C4-2B (cell line): ENCODE measurements around the gene CHRM2.

Experiments
- H3K27ac ChIP-seq: fragments of 450-650 bp; 2 replicates; pipeline ENCODE4 v1.5.1; 2017
- ZFX ChIP-seq: fragments of 450-650 bp; IDR thresholded peaks from 2 replicates; pipeline ENCODE4 v1.6.1; 2017
- TF ChIP-seq, protein P1 (sequence below): fragments of 450-650 bp; conservative IDR thresholded peaks from 2 replicates; pipeline ENCODE4 v1.5.1; 2017; ENCODE audit warnings: mild to moderate bottlenecking

Gene CHRM2

DNA sequence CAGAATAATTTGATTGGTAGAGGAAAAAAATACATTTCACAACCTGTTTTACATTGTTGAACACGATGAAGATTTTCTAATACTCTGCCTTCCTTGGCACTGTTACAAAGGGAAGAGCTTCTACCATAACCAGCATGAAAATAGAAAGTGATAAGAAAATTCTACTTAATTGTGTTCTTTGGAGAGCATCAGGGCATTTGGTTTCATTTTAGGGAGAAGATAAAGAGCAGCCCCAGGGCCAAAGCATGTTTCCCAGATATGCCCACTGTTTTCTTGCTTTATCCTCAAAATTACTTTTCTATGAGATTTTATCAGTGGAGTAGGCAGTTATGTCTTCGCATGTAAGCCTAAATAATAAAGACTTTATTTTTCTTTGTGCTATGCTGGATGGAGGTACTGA, 9.5 kb downstream of the CHRM2 start:
- H3K27ac ChIP-seq, result no peak overlapping the region
- TF ChIP-seq, protein P1, sequence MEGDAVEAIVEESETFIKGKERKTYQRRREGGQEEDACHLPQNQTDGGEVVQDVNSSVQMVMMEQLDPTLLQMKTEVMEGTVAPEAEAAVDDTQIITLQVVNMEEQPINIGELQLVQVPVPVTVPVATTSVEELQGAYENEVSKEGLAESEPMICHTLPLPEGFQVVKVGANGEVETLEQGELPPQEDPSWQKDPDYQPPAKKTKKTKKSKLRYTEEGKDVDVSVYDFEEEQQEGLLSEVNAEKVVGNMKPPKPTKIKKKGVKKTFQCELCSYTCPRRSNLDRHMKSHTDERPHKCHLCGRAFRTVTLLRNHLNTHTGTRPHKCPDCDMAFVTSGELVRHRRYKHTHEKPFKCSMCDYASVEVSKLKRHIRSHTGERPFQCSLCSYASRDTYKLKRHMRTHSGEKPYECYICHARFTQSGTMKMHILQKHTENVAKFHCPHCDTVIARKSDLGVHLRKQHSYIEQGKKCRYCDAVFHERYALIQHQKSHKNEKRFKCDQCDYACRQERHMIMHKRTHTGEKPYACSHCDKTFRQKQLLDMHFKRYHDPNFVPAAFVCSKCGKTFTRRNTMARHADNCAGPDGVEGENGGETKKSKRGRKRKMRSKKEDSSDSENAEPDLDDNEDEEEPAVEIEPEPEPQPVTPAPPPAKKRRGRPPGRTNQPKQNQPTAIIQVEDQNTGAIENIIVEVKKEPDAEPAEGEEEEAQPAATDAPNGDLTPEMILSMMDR, result no peak
- TF ChIP-seq ZFX, result no peak

DNA sequence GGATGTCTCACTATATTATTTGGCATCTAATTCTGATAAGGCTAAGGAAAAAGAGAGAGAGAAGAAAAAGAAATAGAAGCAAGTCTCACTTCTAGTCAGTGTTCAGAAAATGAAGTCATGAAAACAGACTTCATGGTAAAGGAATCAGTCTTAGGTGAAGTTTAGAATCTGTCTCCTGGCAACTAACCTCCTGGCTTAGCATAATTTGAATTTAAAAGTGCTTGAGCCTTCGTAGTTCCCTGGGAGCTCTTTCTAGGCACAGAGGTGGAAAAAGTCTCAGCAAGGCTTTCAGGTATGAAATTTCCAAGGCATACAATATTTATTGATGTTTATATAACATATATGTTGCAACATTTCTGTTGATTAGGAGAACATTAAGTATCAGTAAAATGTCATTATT, 10.4 kb downstream of the CHRM2 start:
- TF ChIP-seq, protein P1, result no peak
- TF ChIP-seq ZFX, result no peak
- H3K27ac ChIP-seq, result no peak overlapping the region

DNA sequence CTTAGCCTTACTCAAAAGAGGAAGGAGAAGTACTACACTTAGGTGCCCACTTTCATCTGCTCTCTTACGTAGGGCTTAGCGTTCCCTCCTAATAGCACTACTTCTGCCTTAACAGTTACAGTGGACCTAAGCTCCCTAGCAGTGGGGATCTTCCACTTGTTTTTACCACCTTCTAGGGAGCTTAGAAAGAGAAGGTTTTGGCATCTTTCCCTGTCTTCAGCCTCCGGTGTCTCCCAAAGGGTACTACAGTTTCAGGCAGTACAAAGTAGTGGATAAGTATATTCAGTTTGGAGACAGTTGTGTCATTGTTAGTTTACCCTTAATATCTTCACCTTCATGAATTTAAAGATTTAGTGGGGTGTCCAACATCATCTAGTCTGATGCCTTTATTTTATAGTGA, 14.6 kb downstream of the CHRM2 start:
- TF ChIP-seq, protein P1, result no peak
- no peak for TF ChIP-seq ZFX
- H3K27ac ChIP-seq, result no peak overlapping the region

DNA sequence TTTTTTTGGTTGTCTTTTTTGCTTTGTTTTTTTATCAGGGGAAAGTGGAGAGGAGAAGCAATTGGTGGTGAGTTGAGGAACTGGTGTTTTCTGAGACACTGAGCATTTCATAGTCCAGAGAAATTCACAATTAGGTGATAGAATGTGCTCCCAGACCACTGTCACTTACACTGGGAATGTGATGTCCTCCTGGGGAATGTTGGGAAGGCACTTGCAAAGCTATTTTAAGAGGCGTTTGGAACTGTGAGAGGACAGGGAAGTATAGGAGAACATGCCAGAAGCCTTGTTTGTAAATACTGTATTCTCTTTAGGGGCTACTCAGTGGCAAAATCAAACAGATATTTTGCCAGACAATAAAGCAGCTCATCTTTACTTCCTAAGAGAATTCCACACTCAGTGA, 16.0 kb downstream of the CHRM2 start:
- H3K27ac ChIP-seq, result no peak overlapping the region
- TF ChIP-seq, protein P1, result no peak
- no peak for TF ChIP-seq ZFX

DNA sequence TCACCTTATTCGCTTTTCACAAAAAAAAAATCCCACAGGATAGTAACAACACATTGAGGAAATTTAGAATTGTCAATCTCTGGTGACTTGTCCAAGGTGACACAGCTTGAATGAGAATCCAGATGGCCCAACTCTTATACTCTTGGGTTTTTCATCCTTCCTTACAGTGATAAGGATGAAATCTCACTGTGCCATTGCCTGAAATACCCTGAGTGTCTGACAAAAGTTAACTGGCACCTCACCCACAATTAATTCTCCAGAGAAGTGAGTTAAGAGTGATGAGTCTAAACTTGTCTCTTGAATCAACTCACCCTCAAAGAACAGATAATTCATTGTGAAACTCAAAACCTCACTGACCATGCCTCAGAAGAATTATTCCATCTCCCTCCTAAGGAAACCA, 18.9 kb downstream of the CHRM2 start:
- no peak overlapping the region for H3K27ac ChIP-seq
- TF ChIP-seq, protein P1, result no peak
- TF ChIP-seq ZFX, result no peak

DNA sequence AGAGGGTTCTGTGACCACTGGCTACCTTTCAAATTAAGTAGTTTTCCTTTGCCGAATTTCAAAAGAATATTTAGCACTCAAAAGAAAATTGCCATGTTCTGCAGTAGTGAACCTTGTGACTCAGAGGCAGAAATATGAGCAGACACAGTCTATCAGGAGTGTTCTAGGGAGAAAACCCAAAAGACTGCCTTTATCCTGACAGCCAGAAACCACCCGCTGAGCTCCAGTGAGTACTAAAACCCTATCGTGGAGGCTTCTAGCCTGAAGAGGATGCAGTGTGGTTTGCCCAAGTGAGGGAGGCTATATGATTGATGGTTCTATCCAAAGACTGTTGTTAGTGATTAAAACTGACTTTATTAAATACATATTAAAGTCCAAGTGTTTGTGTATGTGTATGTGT, 21.9 kb downstream of the CHRM2 start:
- H3K27ac ChIP-seq, result no peak overlapping the region
- TF ChIP-seq, protein P1, result no peak
- no peak for TF ChIP-seq ZFX

DNA sequence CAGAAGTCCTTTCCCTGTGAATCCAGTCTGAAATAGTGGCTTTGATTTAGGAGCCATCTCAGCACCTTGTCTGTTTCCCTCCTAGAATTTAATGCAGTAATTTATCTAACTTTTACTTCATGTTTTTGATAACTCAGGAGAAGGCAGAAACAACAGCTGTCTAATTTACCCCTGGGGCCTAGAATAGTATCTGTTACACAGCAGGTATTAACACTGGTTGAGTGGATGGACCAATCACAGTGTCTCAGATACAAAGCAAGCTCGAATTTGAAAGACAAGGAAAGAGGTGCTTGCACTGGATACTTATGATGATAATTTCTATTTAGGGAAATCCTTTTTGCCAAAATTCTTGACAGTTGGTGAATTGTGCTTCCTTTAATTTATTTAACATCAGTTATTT, 23.4 kb downstream of the CHRM2 start:
- H3K27ac ChIP-seq, result no peak overlapping the region
- TF ChIP-seq, protein P1, result no peak
- no peak for TF ChIP-seq ZFX
